Stomach (tissue), 4 donors: ENCODE measurements around the gene CXCL14.

Source experiments
- POLR2A ChIP-seq, 4 donors: fragments of 450-650 bp; IDR thresholded peaks; one replicate each; pipeline ENCODE4 v1.6.1; 2016; ENCODE audit warnings: antibody characterized with exemption in 4 of 4, control low read depth in 2 of 4, mild to moderate bottlenecking in 1 of 4, moderate library complexity in 1 of 4
- TF ChIP-seq, protein P1 (sequence below), 7 experiments: fragments of 450-650 bp in 4 of 7; fragments of 200-600 bp in 3 of 7; sonication (generic) in 3 of 7; IDR thresholded peaks; one replicate each; pipeline ENCODE4 v1.5.1; 2016 to 2019; ENCODE audit warnings: antibody characterized with exemption in 7 of 7, control low read depth in 2 of 7, mild to moderate bottlenecking in 1 of 7

DNA sequence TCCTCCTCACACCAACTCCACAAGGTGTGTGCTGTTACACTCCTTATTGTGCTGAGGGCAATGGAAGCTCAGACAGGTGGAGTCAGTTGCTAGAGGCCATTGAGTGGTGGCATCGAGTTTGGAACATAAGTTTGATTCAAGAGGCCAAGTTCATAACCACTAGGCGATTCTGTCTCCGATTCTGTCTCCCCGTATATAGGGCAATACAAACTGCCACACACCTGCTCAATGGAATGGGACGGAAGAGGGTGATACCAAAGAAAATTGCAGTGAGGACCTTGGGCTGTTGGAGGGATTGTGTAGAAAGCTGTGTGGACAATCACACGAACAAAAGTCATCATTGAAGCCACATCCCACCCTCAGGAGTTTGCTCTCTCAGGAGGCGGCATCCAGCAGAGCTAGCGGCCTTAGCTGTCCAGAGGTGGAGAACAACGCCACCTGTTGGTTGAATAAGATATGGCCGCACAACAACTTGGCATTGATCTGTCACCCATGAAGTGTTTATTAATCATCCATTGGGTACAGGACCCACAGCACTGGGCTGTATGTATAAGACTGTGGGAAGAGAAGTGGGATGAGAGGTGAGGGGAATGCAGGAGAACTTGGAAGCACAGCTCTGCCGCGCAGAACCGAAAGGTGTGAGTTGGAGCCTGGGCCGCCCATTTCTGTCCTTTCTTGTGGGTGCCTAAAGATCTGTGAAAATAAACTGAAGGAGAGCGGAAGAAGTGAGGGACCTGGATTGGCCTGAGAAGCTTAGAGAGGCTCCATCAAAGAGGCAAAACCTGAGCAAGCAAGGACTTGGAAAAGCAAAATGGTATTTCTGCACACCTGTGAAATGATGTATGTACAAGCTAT lies 27.0 kb downstream of the CXCL14 start:
- TF ChIP-seq, protein P1, sequence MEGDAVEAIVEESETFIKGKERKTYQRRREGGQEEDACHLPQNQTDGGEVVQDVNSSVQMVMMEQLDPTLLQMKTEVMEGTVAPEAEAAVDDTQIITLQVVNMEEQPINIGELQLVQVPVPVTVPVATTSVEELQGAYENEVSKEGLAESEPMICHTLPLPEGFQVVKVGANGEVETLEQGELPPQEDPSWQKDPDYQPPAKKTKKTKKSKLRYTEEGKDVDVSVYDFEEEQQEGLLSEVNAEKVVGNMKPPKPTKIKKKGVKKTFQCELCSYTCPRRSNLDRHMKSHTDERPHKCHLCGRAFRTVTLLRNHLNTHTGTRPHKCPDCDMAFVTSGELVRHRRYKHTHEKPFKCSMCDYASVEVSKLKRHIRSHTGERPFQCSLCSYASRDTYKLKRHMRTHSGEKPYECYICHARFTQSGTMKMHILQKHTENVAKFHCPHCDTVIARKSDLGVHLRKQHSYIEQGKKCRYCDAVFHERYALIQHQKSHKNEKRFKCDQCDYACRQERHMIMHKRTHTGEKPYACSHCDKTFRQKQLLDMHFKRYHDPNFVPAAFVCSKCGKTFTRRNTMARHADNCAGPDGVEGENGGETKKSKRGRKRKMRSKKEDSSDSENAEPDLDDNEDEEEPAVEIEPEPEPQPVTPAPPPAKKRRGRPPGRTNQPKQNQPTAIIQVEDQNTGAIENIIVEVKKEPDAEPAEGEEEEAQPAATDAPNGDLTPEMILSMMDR (IDR thresholded peaks at IDR 0.05) = peak in 5 of 7 experiments; percentile 70 to 87 (median 83)
- TF ChIP-seq POLR2A (IDR thresholded peaks at IDR 0.05) = no peak
